ENCODE measurements around the gene OGG1.
A peak's percentile ranks its signal among the peaks of the same experiment; 100 is the strongest.

Gene OGG1

DNA sequence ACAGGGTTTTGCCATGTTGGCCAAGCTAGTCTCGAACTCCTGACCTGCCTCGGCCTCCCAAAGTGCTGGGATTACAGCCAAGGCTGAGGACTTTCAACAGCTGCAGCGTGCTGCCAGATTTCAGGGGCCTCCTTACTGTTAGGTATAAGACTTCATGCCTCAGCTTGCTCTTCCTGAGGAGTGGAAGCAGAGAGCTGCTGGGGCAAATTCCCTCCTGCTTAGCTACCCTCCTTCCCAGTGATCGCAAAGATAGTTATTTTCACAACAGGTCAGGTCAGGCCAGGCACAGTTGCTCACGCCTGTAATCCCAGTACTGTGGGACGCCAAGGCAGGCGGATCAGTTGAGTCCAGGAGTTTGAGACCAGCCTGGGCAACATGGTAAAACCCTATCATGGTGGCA lies 48.7 kb upstream of the OGG1 start:
- no peak overlapping the region for H3K4me3 ChIP-seq (ENCODE audit: low read depth, low read length)
- TF ChIP-seq ZBTB48 (tag by site-specific recombination; IDR thresholded peaks at IDR 0.05) (no peak), ZNF791 (tag by site-specific recombination; IDR thresholded peaks at IDR 0.05) (no peak), ZNF654 (tag by site-specific recombination; IDR thresholded peaks at IDR 0.05; ENCODE audit: low read depth) (no peak)
- ChIA-PET POLR2A (interaction anchor here (0.7 kb wide), 1 partner anchor 95 kb away, joined by 4 read pairs; no protein-coding TSS in a partner anchor), CTCF (interaction anchor here (0.6 to 1.7 kb wide), 4 partner anchors 15 to 542 kb away, joined by 3 to 4 read pairs (median 4); no protein-coding TSS in a partner anchor)
- H3K4me1 ChIP-seq (ENCODE audit: control insufficient read depth, insufficient read depth, low read length) = 0 out of 2 replicates have a peak, but pooled peaks cover 2% of the 10 kb centered on the region
- no peaks in the 10 kb centered on the region for H3K9me3 ChIP-seq (ENCODE audit: control insufficient read depth, insufficient read depth, low read depth, low read length)
- H3K36me3 ChIP-seq (ENCODE audit: control insufficient read depth in 2 of 2, insufficient read depth in 1 of 2, low read length in 2 of 2) = peaks cover 2 to 52% of the 10 kb centered on the region in 2 experiments; a peak in 2 of 3 replicates
- H3K27ac ChIP-seq (ENCODE audit: extremely low read depth, low read depth, low read length) = no peak overlapping the region

DNA sequence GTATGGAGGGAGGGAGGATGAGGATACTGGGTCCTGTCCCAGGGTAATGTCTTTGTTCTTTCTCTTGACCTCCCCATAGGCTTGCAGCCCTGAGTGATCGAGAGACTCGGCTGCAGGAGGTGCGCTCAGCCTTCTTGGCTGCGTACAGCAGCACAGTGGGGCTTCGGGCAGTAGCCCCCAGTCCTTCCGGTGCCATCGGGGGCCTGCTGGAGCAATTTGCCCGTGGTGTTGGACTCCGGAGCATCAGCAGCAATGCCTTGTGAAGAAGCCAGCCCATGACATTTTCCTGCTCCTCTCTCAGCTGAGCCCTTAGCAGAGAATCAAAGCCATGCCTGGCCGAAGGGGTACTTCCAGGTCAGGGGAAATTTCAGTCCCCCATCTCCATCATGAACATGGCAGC lies 48.0 kb upstream of the OGG1 start:
- TF ChIP-seq ZNF747 (tag by site-specific recombination; IDR thresholded peaks at IDR 0.05) (no peak), ZNF16 (tag by site-specific recombination; IDR thresholded peaks at IDR 0.05; ENCODE audit: low read depth) (no peak), ZNF121 (tag by site-specific recombination; IDR thresholded peaks at IDR 0.05) (no peak), SP3 (tag by site-specific recombination; IDR thresholded peaks at IDR 0.05) (no peak)
- TF ChIP-seq, protein P1, sequence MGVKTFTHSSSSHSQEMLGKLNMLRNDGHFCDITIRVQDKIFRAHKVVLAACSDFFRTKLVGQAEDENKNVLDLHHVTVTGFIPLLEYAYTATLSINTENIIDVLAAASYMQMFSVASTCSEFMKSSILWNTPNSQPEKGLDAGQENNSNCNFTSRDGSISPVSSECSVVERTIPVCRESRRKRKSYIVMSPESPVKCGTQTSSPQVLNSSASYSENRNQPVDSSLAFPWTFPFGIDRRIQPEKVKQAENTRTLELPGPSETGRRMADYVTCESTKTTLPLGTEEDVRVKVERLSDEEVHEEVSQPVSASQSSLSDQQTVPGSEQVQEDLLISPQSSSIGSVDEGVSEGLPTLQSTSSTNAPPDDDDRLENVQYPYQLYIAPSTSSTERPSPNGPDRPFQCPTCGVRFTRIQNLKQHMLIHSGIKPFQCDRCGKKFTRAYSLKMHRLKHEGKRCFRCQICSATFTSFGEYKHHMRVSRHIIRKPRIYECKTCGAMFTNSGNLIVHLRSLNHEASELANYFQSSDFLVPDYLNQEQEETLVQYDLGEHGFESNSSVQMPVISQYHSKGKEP (tag by site-specific recombination; IDR thresholded peaks at IDR 0.05) = no peak
- POLR2A ChIA-PET = no interaction called here
- Histone ChIP-seq H3K27ac (ENCODE audit: extremely low read depth, low read depth, low read length) (no peak overlapping the region), H3K36me3 (ENCODE audit: control insufficient read depth in 2 of 2, insufficient read depth in 1 of 2, low read length in 2 of 2) (peaks cover 0 to 47% of the 10 kb centered on the region in 2 experiments; a peak in 2 of 3 replicates), H3K4me1 (ENCODE audit: control insufficient read depth, insufficient read depth, low read length) (0 out of 2 replicates have a peak, but pooled peaks cover 2% of the 10 kb centered on the region), H3K9me3 (ENCODE audit: control insufficient read depth, insufficient read depth, low read depth, low read length) (no peaks in the 10 kb centered on the region), H3K4me3 (ENCODE audit: low read depth, low read length) (no peak overlapping the region)
- CTCF ChIA-PET = interaction anchor here (0.7 kb wide), 1 partner anchor 502 kb away, joined by 3 read pairs; no protein-coding TSS in a partner anchor

DNA sequence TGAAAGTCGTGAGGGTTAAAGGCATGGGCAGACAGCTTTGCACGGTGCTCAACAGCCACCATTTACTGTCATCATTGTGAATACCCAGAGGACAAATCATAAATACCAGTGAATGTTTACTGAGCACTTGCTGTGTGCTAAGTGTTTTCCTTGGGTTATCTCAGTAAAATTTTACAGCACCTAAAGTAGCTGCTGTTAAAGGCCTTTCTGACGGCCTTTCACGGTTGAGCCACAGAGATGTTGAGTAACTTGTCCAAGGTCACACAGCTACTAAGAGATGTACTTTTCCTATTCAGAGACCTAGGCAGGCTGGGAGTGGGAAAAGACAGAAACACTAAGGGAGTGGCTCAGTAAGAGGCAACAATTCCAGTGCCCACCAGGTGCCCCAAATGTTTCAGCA lies 46.5 kb upstream of the OGG1 start:
- TF ChIP-seq ZNF768 (tag by site-specific recombination; IDR thresholded peaks at IDR 0.05) = peak; percentile 87
- TF ChIP-seq MZF1 (tag by site-specific recombination; IDR thresholded peaks at IDR 0.05; ENCODE audit: borderline replicate concordance) = no peak
- peak; percentile 95 for TF ChIP-seq ZNF664 (tag by site-specific recombination; IDR thresholded peaks at IDR 0.05)
- no peak for TF ChIP-seq ZNF391 (tag by site-specific recombination; IDR thresholded peaks at IDR 0.05; ENCODE audit: borderline replicate concordance, low read depth)
- POLR2A ChIA-PET = no interaction called here
- CTCF ChIA-PET = interaction anchor here (0.6 to 0.8 kb wide), 2 partner anchors 202 to 410 kb away, joined by 3 read pairs; no protein-coding TSS in a partner anchor
- 0 out of 2 replicates have a peak, but pooled peaks cover 2% of the 10 kb centered on the region for H3K4me1 ChIP-seq (ENCODE audit: control insufficient read depth, insufficient read depth, low read length)
- no peak overlapping the region for H3K27ac ChIP-seq (ENCODE audit: extremely low read depth, low read depth, low read length)
- H3K36me3 ChIP-seq (ENCODE audit: control insufficient read depth in 2 of 2, insufficient read depth in 1 of 2, low read length in 2 of 2) = peaks cover 0 to 33% of the 10 kb centered on the region in 2 experiments; a peak in 2 of 3 replicates
- no peak overlapping the region for H3K4me3 ChIP-seq (ENCODE audit: low read depth, low read length)
- no peaks in the 10 kb centered on the region for H3K9me3 ChIP-seq (ENCODE audit: control insufficient read depth, insufficient read depth, low read depth, low read length)

DNA sequence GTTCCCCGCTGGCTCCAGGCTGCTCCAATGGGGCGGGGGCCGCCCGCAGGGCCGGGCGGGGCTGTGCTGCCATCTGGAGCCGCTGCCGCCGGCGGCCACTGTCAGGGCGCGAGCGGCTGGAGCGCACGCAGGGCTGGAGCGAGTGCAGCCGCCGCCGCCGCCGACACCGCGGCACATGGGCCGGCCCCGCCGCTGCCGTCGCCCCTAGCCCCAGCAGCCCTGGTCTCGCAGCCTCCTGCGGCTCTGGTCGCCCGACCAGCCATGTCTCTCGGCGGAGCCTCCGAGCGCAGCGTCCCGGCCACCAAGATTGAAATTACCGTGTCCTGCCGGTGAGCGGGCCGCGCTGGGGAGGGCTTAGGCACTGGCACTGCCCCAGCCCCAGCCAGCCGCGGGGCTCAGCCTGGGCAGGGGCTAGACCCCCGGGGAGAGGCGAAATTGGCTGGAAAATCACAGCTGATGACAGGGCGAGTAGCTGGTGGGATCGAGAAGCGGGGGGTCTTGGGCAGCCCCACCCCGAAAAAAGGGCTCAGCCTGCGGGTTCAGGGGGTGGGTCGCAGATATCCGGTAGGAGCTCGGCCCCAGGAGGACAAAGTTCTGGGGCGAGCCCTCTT lies 45.9 kb upstream of the OGG1 start, which contains the start of gene CPNE9:
TSS of gene CPNE9 (plus strand) at position 98 of the 611 bp plus-strand sequence. CDS start at position 262, 164 bp downstream.
- Histone ChIP-seq H3K4me3 (ENCODE audit: low read depth, low read length) (peak within 1 kb of the TSS; percentile 29), H3K4me1 (ENCODE audit: control insufficient read depth, insufficient read depth, low read length) (0 out of 2 replicates have a peak, but pooled peaks cover 2% of the 10 kb centered on the region), H3K27ac (ENCODE audit: extremely low read depth, low read depth, low read length) (no peak within 1 kb of the TSS), H3K9me3 (ENCODE audit: control insufficient read depth, insufficient read depth, low read depth, low read length) (no peaks in the 10 kb centered on the region), H3K36me3 (ENCODE audit: control insufficient read depth in 2 of 2, insufficient read depth in 1 of 2, low read length in 2 of 2) (peaks cover 0 to 29% of the 10 kb centered on the region in 2 experiments; a peak in 2 of 3 replicates)
- ChIA-PET POLR2A (no interaction called here), CTCF (interaction anchor here (0.6 kb wide), 1 partner anchor 409 kb away, joined by 3 read pairs; no protein-coding TSS in a partner anchor)
- TF ChIP-seq ZNF670 (tag by site-specific recombination; IDR thresholded peaks at IDR 0.05; ENCODE audit: low read depth) (no peak), ZNF416 (tag by site-specific recombination; IDR thresholded peaks at IDR 0.05) (no peak), ZFP41 (tag by site-specific recombination; IDR thresholded peaks at IDR 0.05; ENCODE audit: borderline replicate concordance) (no peak), GLI2 (tag by site-specific recombination; IDR thresholded peaks at IDR 0.05; ENCODE audit: borderline replicate concordance, low read depth) (no peak), TRIM28 (IDR thresholded peaks at IDR 0.05; ENCODE audit: borderline replicate concordance, low read length) (no peak), HOXC10 (CRISPR knock-in tag; IDR thresholded peaks at IDR 0.05) (no peak), ZNF514 (tag by site-specific recombination; IDR thresholded peaks at IDR 0.05) (no peak), ZNF426 (tag by site-specific recombination; IDR thresholded peaks at IDR 0.05) (no peak), ZFP3 (tag by site-specific recombination; IDR thresholded peaks at IDR 0.05; ENCODE audit: low read depth) (no peak), ZNF335 (tag by site-specific recombination; conservative IDR thresholded peaks at IDR 0.05) (0 out of 2 replicates have a peak, but pooled peaks have one; percentile 2), ZNF473 (tag by site-specific recombination; IDR thresholded peaks at IDR 0.05) (no peak), ZIC2 (tag by site-specific recombination; IDR thresholded peaks at IDR 0.05) (no peak), KLF1 (tag by site-specific recombination; IDR thresholded peaks at IDR 0.05) (no peak), ZNF394 (tag by site-specific recombination; IDR thresholded peaks at IDR 0.05; ENCODE audit: borderline replicate concordance) (peak; percentile 54; the same call in 1 of the 2 replicates)
- TF ChIP-seq, protein P2, sequence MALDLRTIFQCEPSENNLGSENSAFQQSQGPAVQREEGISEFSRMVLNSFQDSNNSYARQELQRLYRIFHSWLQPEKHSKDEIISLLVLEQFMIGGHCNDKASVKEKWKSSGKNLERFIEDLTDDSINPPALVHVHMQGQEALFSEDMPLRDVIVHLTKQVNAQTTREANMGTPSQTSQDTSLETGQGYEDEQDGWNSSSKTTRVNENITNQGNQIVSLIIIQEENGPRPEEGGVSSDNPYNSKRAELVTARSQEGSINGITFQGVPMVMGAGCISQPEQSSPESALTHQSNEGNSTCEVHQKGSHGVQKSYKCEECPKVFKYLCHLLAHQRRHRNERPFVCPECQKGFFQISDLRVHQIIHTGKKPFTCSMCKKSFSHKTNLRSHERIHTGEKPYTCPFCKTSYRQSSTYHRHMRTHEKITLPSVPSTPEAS (tag by site-specific recombination; IDR thresholded peaks at IDR 0.05) = no peak

Measured in HEK293 (cell line).